ENCODE data around the gene OR5V1. TPM values are rescaled to one million over a fixed set of nuclear protein-coding genes. Genes with fewer than 3 reads are reported as not detected.

Gene OR5V1
- total RNA-seq, 1 experiment from 2014 or later: not detected

Other genes with a start within 250 kb of the OR5V1 start
- gene OR2J2, start 198.0 kb downstream of the OR5V1 start, total RNA-seq (2022): not detected in 2 replicates
- gene OR14J1, start 67.2 kb downstream of the OR5V1 start, total RNA-seq (2022): not detected in 2 replicates
- not detected in 2 replicates for gene OR12D3, start 6.4 kb upstream of the OR5V1 start, total RNA-seq (2022)
- gene OR12D2, start 26.8 kb upstream of the OR5V1 start, total RNA-seq (2022): not detected in 2 replicates
- not detected in 2 replicates for gene OR12D1, start 46.1 kb upstream of the OR5V1 start, total RNA-seq (2022)
- not detected in 2 replicates for gene OR10C1, start 70.4 kb upstream of the OR5V1 start, total RNA-seq (2022)
- not detected in 2 replicates for gene OR11A1, start 88.2 kb upstream of the OR5V1 start, total RNA-seq (2022)
- gene OR2H1, start 88.3 kb upstream of the OR5V1 start, total RNA-seq (2022): not detected in 2 replicates
- not detected in 2 replicates for gene MAS1L, start 119.1 kb upstream of the OR5V1 start, total RNA-seq (2022)
- 4.9 and 8.2 TPM in 2 replicates for gene UBD, start 190.9 kb upstream of the OR5V1 start, total RNA-seq (2022)
- gene OR2H2, start 216.3 kb upstream of the OR5V1 start, total RNA-seq (2022): not detected in 2 replicates

All from Caco-2 (cell line).